Neuronal stem cell (in vitro differentiated cells): ENCODE measurements around the gene CTSF.

Experiments
- DNase-seq: peaks from one replicate; pipeline ENCODE4 v3.0.0-alpha.2; 2013; ENCODE audit warnings: low spot score
- H2AFZ ChIP-seq: one replicate; pipeline ENCODE4 v1.6.1; 2013; ENCODE audit warnings: mild to moderate bottlenecking, low read length, inconsistent platforms
- H2AK5ac ChIP-seq: 2 replicates; pipeline ENCODE4 v1.6.1; 2013; ENCODE audit warnings: low read depth, mild to moderate bottlenecking, inconsistent platforms, low read length, moderate library complexity, mixed read lengths
- H2BK120ac ChIP-seq: 2 replicates; pipeline ENCODE4 v1.6.1; 2013; ENCODE audit warnings: low read depth, mild to moderate bottlenecking, inconsistent platforms, low read length, moderate library complexity, mixed read lengths
- H2BK12ac ChIP-seq: one replicate; pipeline ENCODE4 v1.6.1; 2013; ENCODE audit warnings: low read length, inconsistent platforms
- H2BK15ac ChIP-seq: 2 replicates; pipeline ENCODE4 v1.6.1; 2013; ENCODE audit warnings: mild to moderate bottlenecking, low read length, inconsistent platforms, mixed read lengths
- H2BK5ac ChIP-seq: one replicate; pipeline ENCODE4 v1.6.1; 2013; ENCODE audit warnings: inconsistent platforms, mild to moderate bottlenecking, low read length, moderate library complexity
- H3K14ac ChIP-seq: one replicate; pipeline ENCODE4 v1.6.1; 2013; ENCODE audit warnings: low read length, inconsistent platforms
- H3K18ac ChIP-seq: 2 replicates; pipeline ENCODE4 v1.6.1; 2013; ENCODE audit warnings: low read length, inconsistent platforms
- H3K23ac ChIP-seq: 2 replicates; pipeline ENCODE4 v1.6.1; 2013; ENCODE audit warnings: low read depth, mild to moderate bottlenecking, mixed read lengths, low read length, inconsistent platforms; ENCODE audit not compliant: poor library complexity
- H3K27ac ChIP-seq: replicated peaks from 3 replicates; pipeline ENCODE4 v1.5.1; 2013; ENCODE audit warnings: low read length, inconsistent platforms
- H3K27me3 ChIP-seq, 3 experiments: 2 replicates each; pipeline ENCODE4 v1.6.1; 2013; ENCODE audit warnings: low read length in 3 of 3, mild to moderate bottlenecking in 2 of 3, inconsistent platforms in 1 of 3, low read depth in 1 of 3, mixed read lengths in 1 of 3, moderate library complexity in 1 of 3; ENCODE audit not compliant: control insufficient read depth in 3 of 3, insufficient read depth in 3 of 3
- H3K36me3 ChIP-seq, 2 donors: replicated peaks in 1 of 2; 2 replicates each; pipeline ENCODE4 v1.6.1; 2013; ENCODE audit warnings: low read length in 2 of 2; ENCODE audit not compliant: control insufficient read depth in 2 of 2, insufficient read depth in 2 of 2
- H3K4ac ChIP-seq: 2 replicates; pipeline ENCODE4 v1.6.1; 2013; ENCODE audit warnings: inconsistent platforms, mild to moderate bottlenecking, low read length, moderate library complexity
- H3K4me1 ChIP-seq, 2 donors: 1 replicate in 1 of 2; 2 replicates in 1 of 2; pipeline ENCODE4 v1.6.1; 2013; ENCODE audit warnings: low read length in 2 of 2, low read depth in 1 of 2; ENCODE audit not compliant: control insufficient read depth in 2 of 2, insufficient read depth in 1 of 2
- H3K4me2 ChIP-seq: one replicate; pipeline ENCODE4 v1.6.1; 2013; ENCODE audit warnings: mild to moderate bottlenecking, low read length, inconsistent platforms; ENCODE audit not compliant: insufficient read depth, poor library complexity, severe bottlenecking
- H3K4me3 ChIP-seq, 2 donors: 2 replicates each; pipeline ENCODE4 v1.5.1; 2013; ENCODE audit warnings: low read length in 2 of 2, mild to moderate bottlenecking in 2 of 2, inconsistent platforms in 1 of 2, moderate library complexity in 1 of 2
- H3K79me1 ChIP-seq: one replicate; pipeline ENCODE4 v1.6.1; 2013; ENCODE audit warnings: low read depth, mild to moderate bottlenecking, inconsistent platforms, low read length, moderate library complexity
- H3K9ac ChIP-seq: one replicate; pipeline ENCODE4 v1.6.1; 2013; ENCODE audit warnings: mild to moderate bottlenecking, low read depth, low read length, inconsistent platforms; ENCODE audit not compliant: poor library complexity
- H3K9me3 ChIP-seq, 2 donors: replicated peaks in 1 of 2; 2 replicates each; pipeline versions ENCODE3 to v1.6.1; 2013; ENCODE audit warnings: low read length in 2 of 2, mild to moderate bottlenecking in 2 of 2, inconsistent platforms in 1 of 2, low read depth in 1 of 2, mixed read lengths in 1 of 2, moderate library complexity in 1 of 2; ENCODE audit not compliant: control insufficient read depth in 2 of 2, insufficient read depth in 1 of 2
- H4K8ac ChIP-seq: one replicate; pipeline ENCODE4 v1.6.1; 2013; ENCODE audit warnings: low read depth, mild to moderate bottlenecking, inconsistent platforms, low read length, moderate library complexity
- H4K91ac ChIP-seq: one replicate; pipeline ENCODE4 v1.6.1; 2013; ENCODE audit warnings: low read length, low read depth, mild to moderate bottlenecking, inconsistent platforms; ENCODE audit not compliant: poor library complexity
- WGBS, 2 donors: extraction: QIAGEN DNeasy Blood & Tissue Kit; methylation state at CpG; one replicate each; pipeline ENCODE4 v1.1.7; 2013; ENCODE audit warnings: missing lambda C conversion rate in 2 of 2, mixed read lengths in 1 of 2; ENCODE audit not compliant: insufficient read length in 2 of 2, insufficient replicate concordance in 1 of 2; ENCODE audit errors: extremely low coverage in 2 of 2; 5-methylcytosine and 5-hydroxymethylcytosine counted together

CTSF gene

DNA sequence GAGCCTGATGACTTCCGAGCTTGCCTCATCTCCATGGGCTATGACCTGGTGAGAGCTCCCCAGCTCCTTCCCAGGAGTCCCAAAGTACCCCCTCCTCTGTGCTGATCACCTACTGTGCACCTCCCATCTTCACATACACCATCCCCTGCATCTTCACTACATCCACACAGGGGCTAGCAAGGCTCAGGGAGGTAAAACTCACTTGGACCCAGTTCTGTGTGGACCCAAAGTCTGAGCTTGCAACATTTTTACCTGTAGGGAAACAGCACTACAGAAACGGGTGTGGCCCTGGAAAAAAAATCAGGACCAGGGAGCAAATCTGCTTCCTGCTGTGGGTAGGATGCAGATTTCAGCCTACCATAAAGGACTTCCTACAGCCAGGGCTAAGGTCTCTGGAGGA, 6.1 kb downstream of the CTSF start:
- no CpG with 5 or more reads among the region's 2 CpGs for WGBS, 2 donors
- Histone ChIP-seq H2BK120ac (no peak overlapping the region), H3K14ac (no peak overlapping the region), H3K4me2 (no peak overlapping the region), H2BK5ac (no peak overlapping the region), H3K4me1 (peaks cover 0 to 3% of the 10 kb centered on the region in 2 donors), H3K9ac (no peak overlapping the region), H2AFZ (no peak overlapping the region), H3K4me3 (no peak overlapping the region), H3K18ac (no peak overlapping the region), H2BK12ac (no peak overlapping the region), H3K23ac (peak overlapping the region; percentile 27), H2AK5ac (no peak overlapping the region), H3K4ac (no peak overlapping the region), H3K27ac (no peak overlapping the region), H3K27me3 (peaks cover 0 to 6% (median 0%) of the 10 kb centered on the region in 3 experiments), H3K79me1 (no peaks in the 10 kb centered on the region), H2BK15ac (no peak overlapping the region), H4K91ac (no peak overlapping the region), H3K9me3 (no peaks in the 10 kb centered on the region), H3K36me3 (peaks cover 0 to 4% of the 10 kb centered on the region in 2 donors), H4K8ac (no peak overlapping the region)
- DNase-seq = no peak

DNA sequence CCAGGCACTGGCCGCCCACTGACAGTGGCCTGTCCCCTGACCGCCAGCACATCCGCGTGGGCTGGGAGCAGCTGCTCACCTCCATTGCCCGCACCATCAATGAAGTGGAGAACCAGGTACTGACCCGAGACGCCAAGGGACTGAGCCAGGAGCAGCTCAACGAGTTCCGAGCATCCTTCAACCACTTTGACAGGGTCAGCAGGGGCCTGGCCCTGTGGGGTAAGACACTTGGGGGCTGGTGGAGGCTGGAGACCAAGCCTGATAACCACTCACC, 6.5 kb downstream of the CTSF start:
- peaks cover 0 to 4% of the 10 kb centered on the region in 2 donors for H3K36me3 ChIP-seq
- H3K27ac ChIP-seq = no peak overlapping the region
- no peak overlapping the region for H2AK5ac ChIP-seq
- H2BK5ac ChIP-seq = no peak overlapping the region
- no peak overlapping the region for H3K9ac ChIP-seq
- no peak overlapping the region for H3K4me2 ChIP-seq
- H3K79me1 ChIP-seq = no peaks in the 10 kb centered on the region
- H3K9me3 ChIP-seq = no peaks in the 10 kb centered on the region
- no peak overlapping the region for H3K23ac ChIP-seq
- no peak overlapping the region for H3K18ac ChIP-seq
- no peak overlapping the region for H3K14ac ChIP-seq
- no peak overlapping the region for H2BK15ac ChIP-seq
- peaks cover 0 to 3% of the 10 kb centered on the region in 2 donors for H3K4me1 ChIP-seq
- peak overlapping the region; percentile 82 for H4K8ac ChIP-seq
- H3K4ac ChIP-seq = no peak overlapping the region
- no peak for DNase-seq
- H2BK120ac ChIP-seq = no peak overlapping the region
- H2BK12ac ChIP-seq = no peak overlapping the region
- no CpG with 5 or more reads among the region's 9 CpGs for WGBS, 2 donors
- H4K91ac ChIP-seq = no peak overlapping the region
- no peak overlapping the region for H2AFZ ChIP-seq
- H3K27me3 ChIP-seq = peaks cover 0 to 6% (median 0%) of the 10 kb centered on the region in 3 experiments
- no peak overlapping the region for H3K4me3 ChIP-seq

GRCh38 chr11:66561178-66561974, 7.0 kb downstream of the CTSF start:
- no peak for DNase-seq
- no peak overlapping the region for H3K27ac ChIP-seq

GRCh38 chr11:66559866-66560676, 8.3 kb downstream of the CTSF start:
- Histone ChIP-seq H4K8ac (no peak overlapping the region), H3K4ac (no peak overlapping the region), H2BK15ac (peak overlapping the region; percentile 49), H3K4me1 (peaks cover 0 to 3% of the 10 kb centered on the region in 2 donors), H3K9me3 (no peaks in the 10 kb centered on the region), H3K23ac (no peak overlapping the region), H2AK5ac (no peak overlapping the region), H3K4me2 (no peak overlapping the region), H3K79me1 (no peaks in the 10 kb centered on the region), H3K36me3 (peaks cover 0 to 4% of the 10 kb centered on the region in 2 donors), H2AFZ (no peak overlapping the region), H3K4me3 (peak overlapping the region in 1 of 2 donors; percentile 5), H3K27me3 (peaks cover 0 to 13% (median 0%) of the 10 kb centered on the region in 3 experiments), H2BK5ac (no peak overlapping the region), H3K14ac (no peak overlapping the region), H3K9ac (no peak overlapping the region), H3K18ac (peak overlapping the region; percentile 21), H2BK120ac (no peak overlapping the region), H4K91ac (no peak overlapping the region), H2BK12ac (no peak overlapping the region), H3K27ac (no peak overlapping the region)
- DNase-seq = no peak
- WGBS, 2 donors = no CpG with 5 or more reads among the region's 27 CpGs

More at GRCh38 chr11:66561178-66561974, 7.0 kb downstream of the CTSF start:
- Histone ChIP-seq H2BK12ac (no peak overlapping the region), H2BK15ac (no peak overlapping the region), H3K4me1 (peaks cover 0 to 3% of the 10 kb centered on the region in 2 donors), H3K4me2 (peak overlapping the region; percentile 18), H3K79me1 (no peaks in the 10 kb centered on the region), H2AFZ (no peak overlapping the region), H2BK5ac (no peak overlapping the region), H4K91ac (no peak overlapping the region), H3K23ac (no peak overlapping the region), H3K36me3 (peaks cover 0 to 4% of the 10 kb centered on the region in 2 donors), H4K8ac (no peak overlapping the region), H3K9me3 (no peaks in the 10 kb centered on the region), H2AK5ac (no peak overlapping the region), H3K18ac (no peak overlapping the region), H3K9ac (no peak overlapping the region), H3K27me3 (peaks cover 0 to 6% (median 0%) of the 10 kb centered on the region in 3 experiments), H2BK120ac (no peak overlapping the region), H3K4me3 (no peak overlapping the region), H3K4ac (no peak overlapping the region), H3K14ac (no peak overlapping the region)
- no CpG with 5 or more reads among the region's 14 CpGs for WGBS, 2 donors
